GM19035 (cell line): ENCODE data around the gene HBZ.
"Not testable (repeated sequence)": the region's sequence is repeated elsewhere in the genome, so short reads cannot be mapped to it uniquely, and the experiment has no call there.

Experiments
- ATAC-seq: cut with Tn5 transposase; IDR thresholded peaks from one replicate; pipeline ENCODE4 v1.9.1; 2021; ENCODE audit not compliant: unreplicated experiment

The HBZ gene

DNA sequence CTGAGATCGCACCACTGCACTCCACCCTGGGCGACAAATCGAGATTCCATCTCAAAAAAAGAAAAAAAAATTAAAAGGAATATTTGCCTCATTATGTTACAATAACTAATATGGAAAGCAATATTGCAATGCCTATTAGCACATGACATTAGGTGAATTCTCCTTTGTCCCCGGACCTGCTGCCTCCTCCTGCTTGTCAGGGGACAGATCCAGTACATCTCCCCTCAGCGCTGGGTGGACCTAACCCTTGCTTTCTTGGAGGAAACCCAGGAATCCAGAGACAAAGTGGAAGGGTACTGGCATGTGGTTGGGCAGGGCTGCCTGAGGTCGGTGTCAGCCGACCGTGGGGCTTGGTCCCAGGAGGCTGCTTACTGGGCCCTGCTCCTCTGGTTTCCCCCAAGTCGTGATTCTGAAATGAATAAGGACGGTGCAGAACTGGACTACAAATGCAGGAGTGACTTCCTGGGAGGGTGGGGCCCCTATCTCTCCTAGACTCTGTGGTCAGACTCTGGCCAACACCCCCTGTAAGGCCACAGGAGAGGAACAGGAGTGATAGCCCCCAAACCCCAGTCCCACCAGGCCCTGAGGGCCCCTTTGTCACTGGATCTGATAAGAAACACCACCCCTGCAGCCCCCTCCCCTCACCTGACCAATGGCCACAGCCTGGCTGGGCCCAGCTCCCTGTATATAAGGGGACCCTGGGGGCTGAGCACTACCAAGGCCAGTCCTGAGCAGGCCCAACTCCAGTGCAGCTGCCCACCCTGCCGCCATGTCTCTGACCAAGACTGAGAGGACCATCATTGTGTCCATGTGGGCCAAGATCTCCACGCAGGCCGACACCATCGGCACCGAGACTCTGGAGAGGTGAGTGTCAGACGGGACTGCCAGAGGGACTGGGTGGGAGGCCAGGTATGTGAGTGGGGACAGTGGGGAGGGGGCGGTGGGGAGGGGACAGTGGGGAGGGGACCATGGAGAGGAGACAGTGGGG is at the start of gene HBZ:
Gene HBZ (plus strand): TSS at position 504 of the 988 bp plus-strand sequence. CDS start 266 bp downstream, at position 770.
- ATAC-seq = no peak

- no peak for ATAC-seq
Measured at GRCh38 chr16:104355-104754, 48.1 kb upstream of the HBZ start.

DNA sequence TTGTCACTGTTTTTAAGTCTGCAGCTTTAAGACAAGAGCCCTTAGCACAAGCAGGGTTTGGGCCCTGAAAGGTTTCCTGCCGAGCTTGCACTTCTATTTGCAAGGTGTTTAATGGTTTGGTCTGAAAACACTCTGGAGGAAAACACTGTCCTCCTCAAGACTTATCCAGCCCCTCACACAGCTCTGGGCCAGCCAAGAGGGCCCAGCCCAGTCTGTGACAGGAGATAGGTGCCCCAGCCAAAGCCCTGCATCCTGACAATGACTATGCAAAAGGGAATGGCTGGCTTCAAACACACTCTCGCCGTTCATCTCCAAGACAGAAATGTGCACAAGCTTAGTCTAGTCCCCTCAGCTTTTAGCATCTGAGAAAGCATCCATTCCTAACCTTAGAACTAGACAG is 47.5 kb upstream of the HBZ start:
- no peak for ATAC-seq

GRCh38 chr16:105521-105920 is 46.9 kb upstream of the HBZ start:
- no peak for ATAC-seq

DNA sequence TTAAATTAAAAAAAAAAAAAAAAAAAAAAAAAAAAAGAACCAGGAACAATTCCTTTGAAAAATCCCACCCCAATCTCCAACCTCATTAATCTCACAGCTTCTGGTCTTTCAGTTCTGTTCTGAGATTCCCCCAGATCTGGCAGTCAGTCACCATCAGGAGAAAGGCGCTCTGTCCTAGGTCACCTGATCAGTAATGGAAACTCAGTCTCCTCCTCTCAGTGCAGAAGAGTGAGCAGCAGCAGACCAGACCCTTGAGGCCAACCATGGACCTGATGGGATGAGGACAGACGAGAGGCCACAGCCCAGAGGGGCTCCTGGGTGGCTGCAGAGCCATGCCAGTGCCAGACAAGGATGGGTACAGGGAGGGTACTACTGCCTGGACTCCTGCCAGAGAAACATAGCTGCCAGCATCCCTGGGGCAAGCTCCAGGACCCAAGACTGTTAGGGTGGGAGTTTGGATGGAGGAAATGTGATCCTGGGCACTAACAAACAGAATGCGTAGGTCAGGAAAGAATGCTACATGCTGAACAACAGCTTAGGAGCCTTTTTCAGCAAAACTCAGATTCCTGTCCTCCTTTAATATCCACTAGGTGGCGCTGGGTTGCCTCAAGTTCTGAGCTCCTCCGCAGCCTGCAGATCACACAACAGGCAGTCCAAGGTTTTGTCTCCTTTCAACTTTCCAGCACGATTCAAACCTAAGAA is 45.7 kb upstream of the HBZ start:
- no peak for ATAC-seq

- no peak for ATAC-seq
Measured at GRCh38 chr16:112153-112840, 40.1 kb upstream of the HBZ start.

DNA sequence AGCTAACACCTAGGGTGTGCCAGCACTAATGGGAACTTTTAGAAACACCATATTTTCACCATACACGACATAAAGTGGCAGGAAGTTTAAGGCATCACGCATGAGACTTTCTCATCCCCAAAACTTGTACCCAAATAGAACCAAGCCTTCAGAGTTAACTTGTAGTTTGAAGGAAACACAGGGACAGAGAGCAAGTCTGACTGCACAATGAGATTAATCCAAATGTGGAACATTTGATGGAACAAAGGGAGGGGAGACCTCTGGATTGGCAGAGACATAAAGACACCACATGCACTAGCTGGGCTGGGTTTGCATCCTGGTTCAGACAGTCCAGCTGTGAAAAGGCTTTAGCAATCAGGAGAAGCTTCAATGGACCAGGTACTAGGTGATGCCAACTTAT is 38.1 kb upstream of the HBZ start:
- ATAC-seq = no peak

DNA sequence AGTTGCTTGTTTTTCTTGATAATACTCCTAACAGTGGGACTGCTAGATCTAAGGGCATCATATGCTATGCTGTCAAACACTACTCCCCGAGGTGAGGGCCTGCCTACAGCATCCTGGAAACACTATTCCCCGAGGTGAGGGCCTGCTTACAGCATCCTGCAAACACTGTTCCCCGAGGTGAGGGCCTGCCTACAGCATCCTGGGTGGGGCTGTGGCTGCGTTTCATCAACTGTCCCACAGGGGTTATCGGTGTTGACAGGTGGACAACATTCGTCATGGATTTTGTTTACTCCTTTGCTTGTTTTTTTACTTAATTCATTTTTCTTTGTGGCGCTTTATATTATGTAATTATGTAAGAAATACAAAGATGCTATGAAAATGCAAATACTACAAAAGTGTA is 36.4 kb upstream of the HBZ start:
- no peak for ATAC-seq

- ATAC-seq = no peak
Measured at GRCh38 chr16:117379-118365, 34.8 kb upstream of the HBZ start.

DNA sequence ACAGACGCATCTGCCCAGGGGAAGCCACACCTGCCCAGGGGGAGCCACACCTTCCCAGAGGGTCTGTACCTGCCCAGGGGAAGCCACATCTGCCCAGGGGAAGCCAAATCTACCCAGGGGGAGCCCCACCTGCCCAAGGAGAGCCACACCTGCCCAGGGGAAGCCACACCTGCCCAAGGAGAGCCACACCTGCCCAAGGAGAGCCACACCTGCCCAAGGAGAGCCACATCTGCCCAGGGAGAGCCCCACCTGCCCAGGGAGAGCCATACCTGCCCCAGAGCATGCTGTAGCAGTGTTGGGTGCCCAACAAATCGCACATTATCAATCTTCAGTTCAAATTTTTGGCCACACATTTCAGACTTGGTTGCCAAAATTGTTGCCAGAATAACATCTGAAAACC is 33.6 kb upstream of the HBZ start:
- ATAC-seq = no peak

GRCh38 chr16:119295-119694 is 33.1 kb upstream of the HBZ start:
- no peak for ATAC-seq

GRCh38 chr16:119835-120491 is 32.5 kb upstream of the HBZ start:
- no peak for ATAC-seq

GRCh38 chr16:120756-121155 is 31.7 kb upstream of the HBZ start:
- no peak for ATAC-seq

DNA sequence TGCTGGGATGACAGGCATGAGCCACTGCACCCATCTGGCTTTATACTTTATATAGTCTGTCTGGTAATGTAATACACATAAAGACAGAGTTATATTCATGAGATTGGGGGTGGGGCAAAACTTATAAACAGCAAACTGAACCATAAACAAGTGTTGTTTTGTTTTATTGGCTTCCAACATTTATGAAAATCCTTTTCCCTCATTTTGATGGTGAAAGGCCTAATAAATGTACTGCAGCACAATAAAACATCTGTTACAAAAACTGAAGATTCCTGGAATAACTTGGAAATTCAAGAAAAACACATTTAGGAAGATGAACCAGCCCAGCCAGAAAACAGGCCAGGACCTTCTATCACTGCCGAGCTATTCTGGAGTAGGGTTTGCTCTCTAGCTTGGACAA is 30.1 kb upstream of the HBZ start:
- no peak for ATAC-seq

DNA sequence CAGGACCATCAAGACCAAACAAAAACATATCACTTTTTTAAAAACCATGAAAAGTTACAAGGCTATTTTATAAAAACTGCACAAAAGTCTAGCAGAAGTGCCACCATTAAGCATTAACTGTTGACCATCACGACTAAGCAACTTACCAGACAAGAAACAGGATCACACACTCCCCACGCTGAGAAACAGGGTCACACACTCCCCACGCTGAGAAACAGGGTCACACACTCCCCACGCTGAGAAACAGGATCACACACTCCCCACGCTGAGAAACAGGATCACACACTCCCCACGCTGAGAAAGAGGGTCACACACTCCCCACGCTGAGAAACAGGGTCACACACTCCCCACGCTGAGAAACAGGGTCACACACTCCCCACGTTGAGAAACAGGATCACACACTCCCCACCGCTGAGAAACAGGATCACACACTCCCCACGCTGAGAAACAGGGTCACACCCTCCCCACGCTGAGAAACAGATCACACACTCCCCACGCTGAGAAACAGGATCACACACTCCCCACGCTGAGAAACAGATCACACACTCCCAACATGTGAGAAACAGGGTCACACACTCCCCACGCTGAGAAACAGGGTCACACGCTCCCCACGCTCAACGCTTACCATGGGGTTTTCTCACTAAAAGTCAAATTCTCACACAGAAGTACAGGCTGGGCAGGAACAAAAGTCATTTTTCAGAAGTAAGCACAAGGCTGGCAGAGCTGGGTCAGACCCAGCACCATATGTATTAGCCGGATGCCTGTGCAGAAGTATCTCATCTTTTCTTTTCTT is 28.7 kb upstream of the HBZ start:
- ATAC-seq = not testable (repeated sequence)

- ATAC-seq = no peak
Measured at GRCh38 chr16:125011-125410, 27.4 kb upstream of the HBZ start.

DNA sequence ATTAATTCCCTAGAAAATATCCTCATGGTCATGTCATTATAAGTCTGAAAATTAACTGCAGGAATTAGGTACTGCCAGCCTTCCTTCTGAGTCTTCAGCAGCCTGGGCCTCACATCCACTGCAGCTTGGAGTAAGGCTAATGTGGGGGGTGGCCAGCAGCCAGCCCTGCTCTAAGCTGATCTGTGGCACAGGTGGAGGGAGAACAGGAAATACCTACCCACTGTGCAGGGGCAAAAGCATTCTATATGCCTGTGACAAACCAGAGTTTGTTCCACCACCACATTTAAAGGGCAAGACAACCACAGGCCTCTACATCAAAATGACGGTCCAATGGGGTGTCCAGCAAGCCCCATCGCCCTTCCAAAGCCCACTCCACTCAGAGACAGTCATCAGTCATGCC is 23.4 kb upstream of the HBZ start:
- no peak for ATAC-seq

GRCh38 chr16:130533-131173 is 21.8 kb upstream of the HBZ start:
- ATAC-seq = no peak

- no peak for ATAC-seq
Measured at GRCh38 chr16:132120-132519, 20.3 kb upstream of the HBZ start.
